Measurements from ENCODE around the gene ABCC1.
"Not testable (repeated sequence)": the region's sequence is repeated elsewhere in the genome, so short reads cannot be mapped to it uniquely, and the experiment has no call there.

ABCC1 gene

DNA sequence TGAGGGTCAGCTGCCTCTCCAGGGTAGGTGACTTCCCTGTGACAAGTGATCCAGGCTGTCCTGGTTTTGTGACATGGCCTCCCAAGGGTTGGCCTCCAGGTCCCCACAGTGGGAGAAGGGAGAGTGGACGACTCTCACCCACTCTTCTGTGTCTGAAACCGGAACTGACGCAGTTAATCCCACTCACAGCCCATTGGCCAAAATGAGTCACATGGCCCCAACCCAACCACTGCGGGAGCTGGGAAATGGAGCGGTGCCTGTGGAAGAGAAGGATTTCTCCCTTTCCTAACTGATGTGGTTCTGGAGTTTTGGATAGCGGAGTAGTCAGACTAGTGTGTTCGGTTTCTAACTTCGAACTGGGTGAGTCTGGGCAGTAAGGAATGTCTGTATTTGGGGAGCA lies 194.5 kb downstream of the ABCC1 start:
- DNase-seq = no peak

DNA sequence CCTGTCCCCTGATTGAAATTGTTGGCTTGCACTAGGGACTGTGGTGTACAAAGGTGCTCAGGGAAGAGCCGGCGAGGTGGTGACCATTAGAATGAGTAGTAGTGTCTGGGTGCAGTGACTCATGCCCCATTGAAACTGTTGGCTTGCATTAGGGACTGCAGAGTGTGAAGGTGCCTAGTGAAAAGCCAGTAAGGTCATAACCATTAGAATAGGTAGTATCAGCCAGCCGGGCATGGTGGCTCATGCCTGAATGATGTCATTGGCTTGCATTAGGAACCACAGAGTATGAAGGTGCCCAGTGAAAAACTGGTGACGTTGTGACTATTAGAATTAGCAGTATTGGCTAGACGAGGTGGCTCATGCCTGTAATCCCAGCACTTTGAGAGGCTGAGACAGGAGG lies 195.0 kb downstream of the ABCC1 start:
- DNase-seq = no peak

DNA sequence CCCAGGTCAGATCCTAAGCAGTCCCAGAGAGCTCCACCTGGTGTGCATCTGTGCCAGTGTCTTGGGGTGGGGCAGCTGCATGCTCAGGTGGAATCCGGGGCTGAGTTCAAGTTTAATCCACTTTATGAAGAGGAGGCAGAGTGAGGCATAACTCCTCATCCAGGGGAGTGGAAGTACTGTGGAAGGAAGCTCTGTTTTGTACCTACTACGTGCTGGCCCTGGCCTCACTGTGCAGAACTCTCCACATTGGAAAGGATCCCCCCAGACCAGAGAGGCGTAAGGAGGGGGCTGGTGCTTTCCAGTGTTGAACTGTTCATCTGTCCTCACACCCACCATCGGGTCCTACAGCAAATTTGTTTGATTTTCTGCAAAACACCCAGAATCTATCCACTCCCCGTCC lies 195.9 kb downstream of the ABCC1 start:
- no peak for DNase-seq

DNA sequence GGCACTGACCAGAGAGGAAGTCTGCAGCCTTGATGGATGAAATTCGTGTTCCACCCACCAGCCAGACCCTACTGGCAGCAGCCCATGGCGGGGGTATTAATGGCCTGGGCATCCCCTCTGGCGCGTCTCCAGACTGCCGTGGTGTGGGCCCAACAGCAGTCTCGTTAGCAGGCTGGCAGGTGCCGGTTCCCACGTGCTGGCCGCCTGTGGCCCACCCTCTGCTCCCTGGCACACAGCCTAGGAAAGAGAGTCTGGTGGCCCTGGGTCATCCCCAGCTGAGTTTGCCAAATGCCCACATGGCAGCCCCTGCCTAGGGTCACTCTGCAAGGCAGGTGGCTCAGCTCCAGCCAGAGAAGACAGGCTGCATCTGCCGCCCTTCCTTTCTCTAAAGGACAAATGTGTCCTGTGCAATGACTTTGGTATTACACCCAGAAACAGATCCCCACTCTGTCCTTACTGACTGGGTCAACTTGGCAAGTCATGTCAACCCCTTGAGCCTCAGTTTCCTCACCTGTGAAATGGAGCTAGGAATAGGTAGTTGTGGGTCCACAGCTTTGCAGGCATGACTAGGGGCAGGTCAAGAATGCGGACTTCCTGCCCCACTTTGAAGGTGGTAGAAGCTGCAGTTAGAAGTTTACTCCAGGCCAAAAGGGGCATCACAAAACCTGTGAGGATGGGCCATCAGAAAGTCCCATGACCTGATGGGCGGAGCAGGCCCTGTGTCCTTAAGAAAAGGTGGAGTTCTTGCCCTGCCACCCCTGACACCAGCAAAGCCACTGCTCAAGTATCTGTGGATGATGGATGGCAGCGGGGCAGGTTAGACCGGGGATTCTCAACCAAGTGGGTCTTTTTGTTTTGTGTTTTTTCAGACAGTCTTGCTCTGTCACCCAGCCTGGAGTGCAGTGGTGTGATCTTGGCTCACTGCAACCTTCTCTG lies 197.2 kb downstream of the ABCC1 start:
- DNase-seq = no peak

DNA sequence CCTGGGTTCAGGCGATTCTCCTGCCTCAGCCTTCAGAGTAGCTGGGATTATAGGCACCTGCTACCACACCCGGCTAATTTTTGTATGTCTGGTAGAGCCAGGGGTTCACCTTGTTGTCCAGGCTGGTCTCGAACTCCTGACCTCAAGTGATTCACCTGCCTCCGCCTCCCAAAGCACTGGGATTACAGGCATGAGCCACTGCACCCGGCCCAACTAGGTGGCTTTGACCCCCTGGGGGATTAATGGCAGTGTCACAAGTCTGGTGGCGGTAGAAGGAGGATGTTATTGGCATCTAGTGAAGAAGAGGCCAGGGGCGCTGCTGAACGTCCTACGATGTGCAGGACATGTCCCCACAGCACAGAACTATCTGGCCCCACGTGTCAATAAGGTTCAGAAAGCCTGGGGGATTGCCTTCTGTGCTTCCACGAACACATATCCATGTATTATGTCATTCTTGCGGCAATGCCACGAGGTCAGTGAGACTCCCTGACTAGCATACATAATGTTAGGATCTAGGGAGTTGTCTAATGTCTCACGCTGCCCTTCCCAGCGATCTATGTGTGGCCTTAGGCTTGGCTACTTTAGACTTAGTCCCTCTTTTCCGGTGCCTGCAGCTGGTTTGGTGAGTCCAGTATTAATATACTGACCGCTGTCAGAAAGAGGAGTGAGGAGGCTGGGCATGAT lies 198.0 kb downstream of the ABCC1 start:
- DNase-seq = no peak

DNA sequence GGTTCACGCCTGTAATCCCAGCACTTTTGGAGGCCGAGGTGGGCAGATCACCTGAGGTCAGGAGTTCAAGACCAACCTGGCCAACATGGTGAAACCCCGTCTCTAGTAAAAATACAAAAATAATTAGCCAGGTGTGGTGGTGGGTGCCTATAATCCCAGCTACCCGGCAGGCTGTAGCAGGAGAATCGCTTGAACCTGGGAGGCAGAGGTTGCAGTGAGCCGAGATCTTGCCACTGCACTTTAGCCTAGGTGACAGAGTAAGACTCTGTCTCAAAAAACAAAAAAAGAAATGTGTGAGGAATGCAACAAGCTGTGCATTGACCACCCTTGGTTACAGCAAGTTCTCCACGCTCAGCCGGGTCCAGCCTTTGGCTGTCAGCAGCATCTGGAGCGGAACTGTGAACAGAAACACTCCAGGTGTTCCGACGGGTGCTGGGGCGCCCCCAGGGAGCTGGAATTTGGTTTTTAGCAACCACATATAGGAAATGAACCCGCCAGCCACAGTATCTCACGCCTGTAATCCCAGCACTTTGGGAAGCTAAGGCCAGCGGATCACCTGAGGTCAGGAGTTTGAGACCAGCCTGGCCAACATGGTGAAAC lies 198.7 kb downstream of the ABCC1 start:
- not testable (repeated sequence) for DNase-seq

DNA sequence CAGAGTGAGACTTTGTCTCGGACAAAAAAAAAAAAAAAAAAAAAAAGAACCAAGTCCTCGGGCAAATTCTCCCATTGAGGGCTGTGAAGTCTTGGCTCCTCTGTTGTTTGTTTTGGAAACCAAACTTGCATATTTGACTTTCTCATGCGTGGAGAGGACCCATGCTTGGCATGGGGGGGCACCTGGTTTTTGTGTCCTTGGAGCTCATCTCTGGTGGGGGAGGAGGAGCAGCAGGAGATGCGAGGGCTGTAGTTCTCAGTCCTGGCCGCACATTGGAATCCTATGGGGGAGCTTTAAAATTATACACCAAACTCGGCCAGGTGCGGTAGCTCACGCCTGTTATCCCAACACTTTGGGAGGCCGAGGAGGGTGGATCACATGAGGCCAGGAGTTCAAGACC lies 199.3 kb downstream of the ABCC1 start:
- no peak for DNase-seq

DNA sequence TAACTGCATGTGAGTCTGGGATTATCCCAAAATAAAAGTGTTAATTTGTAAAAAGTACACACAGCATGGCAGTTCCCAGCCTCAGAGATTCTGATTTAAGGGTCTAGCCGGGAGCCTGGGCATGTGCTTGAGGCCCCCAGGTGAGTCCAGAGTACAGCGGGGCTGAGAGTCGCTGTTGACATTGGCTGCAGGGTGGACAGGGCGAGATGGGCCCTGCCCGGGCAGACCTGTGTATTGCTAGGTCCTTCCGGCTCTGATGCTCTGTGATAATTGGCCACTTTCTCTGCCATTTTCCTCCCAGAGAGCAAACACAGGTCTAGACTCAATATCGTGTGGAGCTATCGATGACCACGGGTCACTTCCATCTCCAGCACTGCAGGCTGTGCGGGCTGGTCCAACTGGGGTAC lies 200.3 kb downstream of the ABCC1 start:
- DNase-seq = no peak

DNA sequence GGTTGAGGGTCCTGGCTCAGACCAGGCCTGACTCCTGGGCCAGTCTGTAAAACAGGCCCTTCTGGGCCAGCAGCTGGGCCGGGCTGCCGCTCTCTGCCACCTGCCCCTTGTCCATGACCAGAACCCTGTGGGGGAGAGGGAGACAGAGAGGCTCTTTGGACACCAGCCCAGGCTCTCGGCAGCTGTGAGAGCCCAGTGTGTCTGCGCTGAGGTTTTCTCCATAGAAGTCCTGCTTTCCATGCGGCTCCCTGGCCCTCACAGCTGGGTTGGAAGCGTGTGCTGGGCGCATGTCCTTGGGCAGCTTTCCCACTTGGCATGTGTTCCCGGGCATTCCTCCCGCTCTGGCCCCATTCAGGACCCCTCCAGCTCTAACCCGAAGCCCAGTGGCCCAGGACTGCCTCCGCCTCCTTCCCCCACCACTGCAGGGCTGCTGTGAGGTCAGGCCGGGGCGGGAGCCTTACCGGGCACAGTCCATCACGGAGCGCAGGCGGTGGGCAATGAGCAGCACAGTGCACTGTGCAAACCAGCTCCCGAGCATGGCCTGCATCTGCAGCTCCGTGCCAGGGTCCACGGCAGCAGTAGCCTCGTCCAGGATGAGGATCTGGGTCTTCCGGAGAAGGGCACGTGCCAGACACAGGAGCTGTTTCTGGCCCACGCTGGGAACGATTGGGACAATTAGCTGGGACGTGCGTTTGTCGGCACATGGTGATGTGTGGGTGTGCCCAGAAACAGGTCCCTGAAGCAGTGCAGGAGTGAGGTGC lies 200.9 kb downstream of the ABCC1 start:
- no peak for DNase-seq

DNA sequence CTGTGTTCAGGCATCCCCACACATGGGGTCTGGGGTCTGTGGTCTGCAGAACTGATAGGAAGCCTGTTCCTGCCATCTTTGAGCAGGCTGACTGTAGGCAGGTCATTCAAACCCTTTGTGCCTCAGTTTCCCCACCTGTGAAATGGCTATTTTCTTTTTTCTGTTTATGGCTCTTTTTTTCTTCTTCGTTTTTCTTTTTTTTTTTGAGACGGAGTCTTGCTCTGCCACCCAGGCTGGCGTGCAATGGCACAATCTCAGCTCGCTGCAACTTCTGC lies 201.4 kb downstream of the ABCC1 start:
- DNase-seq = no peak

DNA sequence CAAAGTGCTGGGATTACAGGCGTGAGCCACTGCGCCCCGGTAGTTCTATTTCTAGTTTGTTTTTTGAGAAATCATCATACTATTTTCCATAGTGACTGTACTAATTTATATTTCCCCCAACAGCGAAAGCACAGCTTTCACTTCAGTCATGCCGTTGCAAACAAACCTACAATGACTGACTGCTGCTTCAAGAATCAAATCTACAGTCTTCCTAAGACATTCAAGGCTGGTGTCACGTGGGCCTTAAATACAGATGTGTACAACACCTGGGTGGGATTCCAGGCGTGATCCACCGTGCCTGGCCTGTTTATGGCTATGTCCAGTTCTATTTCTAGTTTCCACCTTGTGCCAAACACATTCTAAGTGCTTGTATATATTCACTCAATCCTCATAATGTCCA lies 201.9 kb downstream of the ABCC1 start:
- DNase-seq = no peak

DNA sequence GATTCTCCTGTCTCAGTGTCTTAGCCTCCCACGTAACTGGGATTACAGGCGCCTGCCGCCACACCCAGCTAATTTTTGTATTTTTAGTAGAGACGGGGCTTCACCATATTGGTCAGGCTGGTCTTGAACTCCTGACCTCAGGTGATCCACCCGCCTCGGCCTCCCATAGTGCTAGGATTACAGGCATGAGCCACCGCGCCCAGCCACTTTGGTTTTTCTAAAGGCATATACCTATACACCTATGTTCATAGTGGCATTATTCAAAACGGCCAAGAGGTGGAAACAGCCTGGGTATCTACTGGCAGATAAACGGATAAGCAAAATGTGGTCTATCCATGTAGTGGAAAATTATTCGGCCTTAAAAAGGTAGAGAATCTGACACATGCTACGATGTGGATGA lies 203.6 kb downstream of the ABCC1 start:
- DNase-seq = not testable (repeated sequence)

DNA sequence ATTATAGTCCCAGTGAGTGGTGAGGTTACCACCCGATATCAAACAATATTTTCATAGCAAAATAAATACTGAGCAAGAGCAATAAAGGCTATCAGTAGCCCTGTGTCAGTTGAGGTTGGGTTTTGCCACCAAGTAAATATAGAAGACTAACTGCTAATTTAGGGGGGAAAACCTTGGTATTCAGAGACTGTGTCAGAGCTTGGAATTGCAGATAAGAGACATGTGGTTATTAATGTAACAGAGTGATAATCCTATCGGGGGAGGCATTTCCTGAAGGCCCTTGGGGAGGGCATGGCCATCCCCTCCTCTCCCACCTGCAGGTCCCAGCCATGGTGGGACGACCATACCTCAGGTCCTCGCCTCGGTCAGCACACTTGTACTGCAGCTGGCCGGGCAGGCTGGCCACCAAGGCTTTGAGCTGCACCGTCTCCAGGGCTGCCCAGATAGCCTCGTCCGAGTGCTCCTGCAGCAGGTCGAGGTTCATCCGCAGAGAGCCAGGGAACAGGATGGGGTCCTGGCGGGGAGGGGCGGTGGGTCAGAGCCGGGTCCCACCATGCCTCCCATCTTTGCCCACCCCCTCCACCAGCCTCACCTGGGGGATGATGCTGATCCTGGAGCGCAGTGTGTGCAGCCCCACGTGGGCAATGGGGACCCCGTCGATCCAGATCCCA lies 205.0 kb downstream of the ABCC1 start:
- no peak for DNase-seq

DNA sequence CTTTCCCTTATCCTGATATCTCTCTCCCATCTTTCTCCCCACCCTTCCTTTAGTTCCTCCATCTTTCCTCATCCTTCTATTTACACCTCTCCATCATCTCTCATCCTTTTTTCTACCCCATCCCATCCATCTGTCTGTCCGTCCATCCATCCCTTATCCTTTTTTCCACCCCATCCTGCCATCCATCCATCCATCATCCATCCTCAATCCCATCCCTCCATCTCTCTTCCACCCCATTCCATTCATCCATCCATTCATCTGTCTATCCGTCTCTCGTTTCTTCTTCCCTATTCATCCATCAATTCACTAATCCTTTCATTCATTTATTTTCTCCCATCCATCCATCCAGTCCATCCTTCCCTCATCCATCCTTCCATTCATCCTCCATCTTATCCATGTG lies 205.8 kb downstream of the ABCC1 start:
- DNase-seq = no peak

DNA sequence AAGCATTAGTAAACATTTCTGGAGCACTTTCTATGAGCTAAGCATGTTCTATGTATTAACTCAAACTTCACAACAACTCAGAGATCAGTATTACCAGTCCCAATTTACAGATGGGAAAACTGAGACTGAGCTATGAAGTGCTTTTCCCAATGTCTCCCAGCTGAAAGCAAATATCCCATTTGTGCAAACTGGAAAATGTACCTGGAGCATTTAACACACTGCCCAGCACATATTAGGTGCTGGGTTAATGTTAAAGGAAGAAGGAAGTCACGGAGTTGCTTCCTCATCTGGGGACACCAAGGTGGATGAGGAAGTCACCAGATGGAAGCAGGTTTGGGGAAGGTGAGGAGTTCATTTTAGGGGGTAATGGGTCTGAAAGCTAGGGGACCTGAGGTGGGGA lies 207.8 kb downstream of the ABCC1 start:
- DNase-seq = no peak

DNA sequence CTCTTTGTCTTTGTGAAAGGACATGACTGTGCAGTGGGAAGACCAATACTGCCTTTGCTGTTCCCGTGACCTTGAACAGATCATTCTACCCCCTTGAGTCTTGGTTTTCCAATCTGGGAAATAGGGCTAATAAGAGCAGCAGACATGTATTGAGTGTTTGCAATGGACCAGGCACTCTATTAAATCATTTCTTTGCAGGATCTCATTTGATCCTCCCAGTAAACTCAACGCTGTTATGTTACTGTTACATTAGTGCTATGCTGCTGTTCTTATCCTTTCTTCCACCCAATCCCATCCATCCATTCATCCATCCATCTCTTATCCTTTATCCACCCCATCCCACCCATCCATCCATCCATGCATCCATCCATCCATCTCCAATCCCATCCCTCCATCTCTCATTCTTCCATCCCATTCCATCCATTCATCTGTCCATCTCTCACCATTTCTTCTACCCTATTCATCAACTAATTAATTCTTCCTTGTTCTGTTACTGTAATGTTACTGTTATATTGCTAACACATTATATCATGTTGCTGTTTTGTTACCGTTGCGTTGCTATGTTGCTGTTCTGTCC lies 208.8 kb downstream of the ABCC1 start:
- no peak for DNase-seq

DNA sequence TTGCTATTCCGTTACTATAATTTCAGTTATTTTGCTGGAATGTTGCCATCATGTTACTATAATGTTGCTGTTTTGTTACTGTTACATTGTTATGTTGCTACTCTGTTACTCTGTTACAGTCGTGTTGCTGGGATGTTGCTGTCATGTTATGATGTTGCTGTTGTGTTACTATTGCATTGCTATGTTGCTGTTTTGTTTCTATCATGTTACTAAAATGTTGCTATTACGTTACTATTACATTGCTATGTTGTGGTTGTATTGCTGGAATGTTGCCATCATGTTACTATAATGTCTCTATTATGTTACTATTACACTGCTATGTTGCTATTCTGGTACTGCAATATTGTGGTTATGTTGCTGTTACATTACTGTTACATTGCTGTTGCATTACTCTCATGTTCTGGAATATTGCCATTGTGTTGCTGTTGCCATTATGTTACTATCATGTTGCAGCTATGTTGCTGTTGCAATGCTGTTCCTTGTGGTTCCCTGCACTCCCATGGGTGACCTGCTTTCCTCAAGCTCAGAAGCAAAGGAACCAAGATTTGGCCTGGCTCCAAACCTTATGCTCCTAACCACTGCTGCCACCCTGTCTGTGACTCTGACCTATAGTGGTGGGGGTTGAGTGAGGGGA lies 209.4 kb downstream of the ABCC1 start:
- no peak for DNase-seq

DNA sequence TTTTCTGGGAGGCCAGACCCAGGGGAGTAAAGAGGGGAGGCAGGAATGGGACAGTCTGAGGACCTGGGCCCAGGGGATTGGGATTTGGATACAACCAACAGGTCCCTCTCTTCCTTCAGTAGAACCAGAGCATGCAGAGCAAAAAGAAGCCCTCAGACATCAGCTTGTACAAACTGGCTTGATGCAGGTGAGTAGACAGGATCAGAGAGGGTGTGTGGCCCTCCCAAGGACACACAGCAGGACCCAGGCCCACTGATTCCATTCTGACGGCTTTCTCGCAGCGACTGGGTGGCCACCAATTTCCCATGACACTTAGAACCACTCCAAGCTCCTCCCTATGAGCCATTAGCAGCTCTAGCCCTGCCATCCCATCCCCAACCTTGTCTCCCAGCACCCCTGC lies 210.2 kb downstream of the ABCC1 start:
- no peak for DNase-seq

DNA sequence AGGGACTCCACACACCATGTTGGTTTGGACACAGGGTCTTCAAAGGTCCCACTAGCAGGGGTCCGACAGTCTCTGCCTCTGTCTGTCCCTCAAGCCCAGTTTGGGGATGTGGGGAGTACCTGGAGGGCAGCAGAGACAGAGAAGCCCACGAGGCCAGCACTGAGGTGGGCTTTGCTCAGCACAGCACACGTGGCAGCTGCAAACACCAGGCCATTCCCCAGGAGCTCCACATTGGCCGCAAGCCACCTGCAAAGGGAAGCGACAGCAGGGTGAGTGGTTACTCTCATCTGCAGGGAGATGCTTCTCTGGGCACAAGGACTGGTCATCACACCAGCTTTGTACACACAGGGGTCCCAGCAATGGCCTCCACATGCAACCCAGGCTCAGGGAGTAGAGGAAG lies 211.9 kb downstream of the ABCC1 start:
- DNase-seq = no peak

DNA sequence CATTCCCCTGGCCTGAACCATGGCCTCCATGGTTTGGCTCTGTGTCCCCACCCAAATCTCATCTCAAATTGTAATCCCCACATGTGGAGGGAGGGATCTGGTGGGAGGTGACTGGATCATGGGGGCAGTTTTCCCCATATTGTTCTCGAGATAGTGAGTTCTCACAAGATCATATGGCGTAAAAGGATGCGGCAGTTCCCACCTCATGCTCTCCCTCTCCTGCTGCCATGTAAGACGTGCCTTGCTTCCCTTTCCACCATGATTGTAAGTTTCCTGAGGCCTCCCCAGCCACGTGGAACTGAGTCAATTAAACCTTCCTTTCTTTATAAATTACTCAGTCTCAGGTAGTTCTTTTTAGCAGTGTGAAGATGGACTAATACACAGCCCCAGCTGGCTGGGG lies 212.4 kb downstream of the ABCC1 start:
- not testable (repeated sequence) for DNase-seq

DNA sequence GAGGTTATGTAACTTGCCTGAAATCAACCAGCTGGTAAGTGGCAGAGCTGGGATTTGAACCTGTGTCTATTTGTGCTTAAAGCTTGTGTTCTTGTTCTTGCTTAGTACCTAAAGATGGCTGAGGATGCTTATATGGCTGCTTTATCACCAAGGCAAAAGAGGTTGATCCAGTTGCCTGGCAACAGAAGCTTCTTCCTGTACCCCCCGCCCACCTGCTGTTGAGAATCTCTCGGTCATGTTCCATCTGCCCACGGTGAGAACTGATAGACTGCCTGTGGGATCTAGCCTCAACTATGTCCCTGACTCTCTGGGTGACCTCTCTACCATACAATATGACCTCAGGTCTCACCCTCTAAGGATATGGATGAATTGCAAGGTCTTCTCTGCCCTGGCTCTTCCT lies 213.2 kb downstream of the ABCC1 start:
- no peak for DNase-seq

DNA sequence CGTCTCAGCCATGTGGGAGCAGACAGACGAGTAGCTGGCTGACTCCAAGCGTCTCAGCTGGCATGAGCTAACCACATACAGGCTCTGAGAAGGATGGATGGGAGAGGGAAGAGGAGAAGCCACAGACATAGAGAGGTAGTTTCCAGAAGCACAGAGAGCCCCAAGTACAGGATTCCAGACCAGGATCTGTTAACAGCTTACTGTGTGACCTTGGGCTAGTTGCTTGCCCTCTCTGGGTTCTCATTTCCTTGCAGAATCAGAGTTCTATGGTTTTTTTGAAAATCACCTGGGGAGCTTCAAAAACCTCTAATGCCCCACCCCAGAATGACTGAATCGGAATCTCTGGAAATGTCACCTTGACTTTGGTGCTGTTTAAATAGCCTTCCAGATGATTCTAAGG lies 213.7 kb downstream of the ABCC1 start:
- DNase-seq = no peak
